Embryonic facial prominence (tissue), 1 donor: Measurements from ENCODE around the gene ZSCAN10.
"Not testable (repeated sequence)": the region's sequence is repeated elsewhere in the genome, so short reads cannot be mapped to it uniquely, and the experiment has no call there.

Experiments
- DNase-seq: peaks from one replicate; pipeline ENCODE4 v3.0.0-alpha.2; 2016; ENCODE audit errors: extremely low spot score

The ZSCAN10 gene

GRCh38 chr16:3098459-3099394 lies at the start of gene ZSCAN10:
ZSCAN10 (minus strand) TSS chr16:3099294; CDS start chr16:3092937, 6,357 bp downstream.
- no peak for DNase-seq

DNA sequence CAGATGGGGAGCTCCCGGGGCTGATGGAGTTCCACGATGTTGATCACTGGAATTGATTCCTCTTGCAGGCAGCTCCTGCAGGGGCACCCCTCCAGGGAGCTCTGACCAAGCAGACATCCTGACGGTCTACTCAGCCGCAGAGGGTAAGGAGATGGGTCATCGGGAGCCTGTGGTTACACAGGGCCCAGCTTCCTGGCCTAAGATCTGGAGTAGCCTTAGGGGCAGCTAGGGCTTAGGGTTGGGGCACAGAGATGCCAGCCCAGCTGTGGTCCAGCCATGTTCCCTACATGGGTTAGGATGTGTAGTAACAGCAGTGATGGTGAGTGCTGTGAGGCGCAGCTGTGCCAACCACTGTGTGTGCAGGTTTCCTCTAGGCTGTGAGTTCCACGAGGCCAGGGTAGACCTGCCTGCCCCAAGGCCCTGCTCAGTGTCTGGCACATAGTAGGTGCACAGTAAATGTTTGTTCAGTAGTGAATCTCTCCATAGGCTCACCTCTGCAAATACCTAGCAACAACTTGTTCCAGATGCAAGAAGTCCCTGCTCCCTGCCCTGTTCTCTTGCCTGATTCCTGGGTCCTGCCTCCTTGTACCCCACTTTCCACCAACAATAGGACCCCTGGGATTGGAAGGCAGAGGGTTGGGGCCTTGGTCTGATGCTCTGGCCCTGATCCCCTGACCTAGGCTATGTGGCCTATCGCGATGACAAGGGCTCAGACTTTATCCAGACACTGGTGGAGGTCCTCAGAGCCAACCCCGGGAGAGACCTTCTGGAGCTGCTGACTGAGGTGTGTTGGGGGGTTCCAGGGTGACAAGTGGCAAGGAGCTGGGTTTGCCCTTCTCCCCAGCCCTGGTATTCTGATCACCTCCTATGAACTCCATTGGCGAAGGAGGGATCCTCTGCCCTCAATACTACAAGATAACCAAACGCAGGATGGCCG lies 49.4 kb upstream of the ZSCAN10 start:
- DNase-seq = no peak

DNA sequence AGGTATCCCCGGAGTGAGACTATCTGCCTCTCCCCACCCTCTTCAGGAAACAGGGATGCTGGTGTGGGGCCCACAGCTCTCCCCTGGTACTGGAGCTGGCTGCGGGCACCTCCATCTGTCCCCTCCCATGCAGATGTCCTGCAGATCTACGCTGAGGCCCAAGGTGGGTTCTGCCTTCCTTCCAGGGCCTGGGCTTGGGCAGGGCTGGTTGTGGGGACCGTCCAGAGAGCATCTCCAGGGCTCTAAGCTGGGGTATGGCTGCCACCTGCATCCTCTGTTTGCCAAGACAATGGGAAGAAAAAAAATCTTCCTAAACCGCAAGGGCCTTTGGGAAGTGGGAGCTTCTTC lies 48.6 kb upstream of the ZSCAN10 start:
- DNase-seq = no peak

- no peak for DNase-seq
Observed at GRCh38 chr16:3147046-3147756, 48.1 kb upstream of the ZSCAN10 start.

DNA sequence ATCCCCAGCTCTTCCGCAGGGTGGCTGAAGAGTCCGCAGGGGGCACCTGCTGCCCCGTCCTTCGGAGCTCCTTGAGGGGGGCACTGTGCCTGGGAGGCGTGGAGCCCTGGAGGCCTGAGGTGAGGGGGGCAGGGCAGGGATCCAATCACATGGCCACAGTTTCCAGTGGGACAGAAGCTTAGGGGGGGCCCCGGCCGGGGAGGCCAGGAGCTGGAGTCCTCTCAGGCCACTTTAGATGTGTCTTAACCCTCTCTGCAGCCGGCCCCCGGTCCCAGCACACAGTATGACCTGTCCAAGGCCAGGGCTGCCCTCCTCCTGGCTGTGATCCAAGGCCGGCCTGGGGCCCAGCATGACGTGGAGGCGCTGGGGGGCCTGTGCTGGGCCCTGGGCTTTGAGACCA lies 46.6 kb upstream of the ZSCAN10 start:
- DNase-seq = no peak

- no peak for DNase-seq
Observed at GRCh38 chr16:3145151-3145550, 46.1 kb upstream of the ZSCAN10 start.

GRCh38 chr16:3144321-3144983 lies 45.4 kb upstream of the ZSCAN10 start:
- DNase-seq = no peak

- DNase-seq = no peak
Observed at GRCh38 chr16:3143598-3144320, 44.7 kb upstream of the ZSCAN10 start.

- DNase-seq = no peak
Observed at GRCh38 chr16:3143189-3143588, 44.1 kb upstream of the ZSCAN10 start.

DNA sequence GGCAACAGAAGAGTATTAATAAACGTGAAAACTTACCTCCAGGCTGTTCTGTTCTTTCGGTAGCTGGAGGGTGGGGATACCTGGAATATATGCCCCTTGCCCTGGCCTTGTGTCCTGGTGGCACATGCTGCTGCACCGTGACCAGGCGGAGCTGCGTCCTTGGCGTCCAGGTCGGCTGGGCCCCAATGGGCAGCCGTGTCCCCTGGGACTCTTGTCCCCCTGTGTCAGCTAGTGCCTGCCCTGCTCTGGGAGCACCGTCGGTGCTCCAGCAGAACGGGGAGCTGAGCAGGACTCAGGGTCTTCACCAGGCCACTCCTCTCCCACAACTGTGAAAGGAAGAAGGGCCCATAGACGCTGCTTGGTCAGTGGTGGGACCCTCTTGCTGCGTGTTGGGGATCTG lies 43.7 kb upstream of the ZSCAN10 start:
- no peak for DNase-seq

GRCh38 chr16:3142327-3142726 lies 43.2 kb upstream of the ZSCAN10 start:
- DNase-seq = no peak

DNA sequence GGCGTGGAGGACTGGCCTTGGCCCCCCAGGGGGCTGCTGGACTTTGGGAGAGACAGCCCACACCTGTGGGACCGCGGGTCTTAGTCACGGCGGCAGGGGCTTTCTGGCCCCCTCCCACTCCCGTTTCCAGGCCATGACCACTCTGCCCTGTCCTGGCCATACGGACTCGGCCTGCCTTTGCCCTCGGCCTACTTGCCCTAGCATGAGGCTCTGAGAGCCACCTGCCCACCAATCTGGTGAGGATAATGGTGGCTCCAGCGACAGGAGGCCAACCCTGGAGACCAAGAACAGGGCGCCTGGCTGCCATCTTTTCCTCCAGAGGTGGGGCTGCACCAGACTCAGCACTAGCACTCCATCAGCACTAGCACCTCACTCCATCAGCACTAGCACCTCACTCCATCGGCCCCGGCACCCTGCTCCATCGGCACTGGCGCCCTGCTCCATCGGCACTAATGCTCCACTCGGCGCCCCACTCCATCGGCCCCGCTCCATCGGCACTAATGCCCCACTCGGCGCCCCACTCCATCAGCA lies 42.8 kb upstream of the ZSCAN10 start:
- DNase-seq = no peak

DNA sequence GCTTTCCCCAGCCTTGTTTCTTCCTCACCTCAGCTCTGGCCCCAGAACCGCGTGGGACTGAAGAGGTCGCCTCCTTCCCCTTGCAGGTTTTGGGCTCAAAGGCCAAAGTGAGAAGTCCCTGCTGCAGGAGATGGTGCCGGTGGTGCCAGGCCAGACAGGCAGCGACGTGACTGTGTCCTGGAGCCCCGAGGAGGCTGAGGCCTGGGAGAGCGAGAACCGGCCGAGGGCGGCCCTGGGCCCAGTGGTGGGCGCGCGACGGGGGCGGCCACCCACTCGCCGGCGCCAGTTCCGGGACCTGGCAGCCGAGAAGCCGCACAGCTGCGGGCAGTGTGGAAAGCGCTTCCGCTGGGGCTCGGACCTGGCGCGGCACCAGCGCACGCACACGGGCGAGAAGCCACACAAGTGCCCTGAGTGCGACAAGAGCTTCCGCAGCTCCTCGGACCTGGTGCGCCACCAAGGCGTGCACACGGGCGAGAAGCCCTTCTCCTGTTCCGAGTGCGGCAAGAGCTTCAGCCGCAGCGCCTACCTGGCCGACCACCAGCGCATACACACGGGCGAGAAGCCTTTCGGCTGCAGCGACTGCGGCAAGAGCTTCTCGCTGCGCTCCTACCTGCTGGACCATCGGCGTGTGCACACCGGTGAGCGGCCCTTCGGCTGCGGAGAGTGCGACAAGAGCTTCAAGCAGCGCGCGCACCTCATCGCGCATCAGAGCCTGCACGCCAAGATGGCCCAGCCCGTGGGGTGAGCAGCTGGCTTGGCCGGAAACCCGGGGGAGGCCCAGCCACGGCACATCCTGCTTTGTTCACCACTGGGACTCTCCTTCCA lies 41.7 kb upstream of the ZSCAN10 start:
- no peak for DNase-seq

DNA sequence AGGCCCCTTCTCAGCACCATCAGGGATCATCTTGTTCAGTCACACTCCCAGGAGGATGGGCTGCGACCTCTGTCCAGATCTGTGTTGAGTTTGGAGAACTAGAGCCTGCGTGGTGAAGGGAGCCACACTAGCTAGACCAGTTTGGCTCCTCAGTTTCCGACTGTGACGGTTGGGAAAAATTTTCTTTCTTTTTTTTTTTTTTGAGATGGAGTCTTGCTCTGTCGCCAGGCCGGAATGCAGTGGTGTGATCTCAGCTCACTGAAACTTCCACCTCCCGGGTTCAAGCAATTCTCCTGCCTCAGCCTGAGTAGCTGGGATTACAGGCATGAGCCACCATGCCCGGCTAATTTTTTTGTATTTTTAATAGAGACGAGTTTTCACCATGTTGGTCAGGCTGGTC lies 40.5 kb upstream of the ZSCAN10 start:
- DNase-seq = not testable (repeated sequence)

DNA sequence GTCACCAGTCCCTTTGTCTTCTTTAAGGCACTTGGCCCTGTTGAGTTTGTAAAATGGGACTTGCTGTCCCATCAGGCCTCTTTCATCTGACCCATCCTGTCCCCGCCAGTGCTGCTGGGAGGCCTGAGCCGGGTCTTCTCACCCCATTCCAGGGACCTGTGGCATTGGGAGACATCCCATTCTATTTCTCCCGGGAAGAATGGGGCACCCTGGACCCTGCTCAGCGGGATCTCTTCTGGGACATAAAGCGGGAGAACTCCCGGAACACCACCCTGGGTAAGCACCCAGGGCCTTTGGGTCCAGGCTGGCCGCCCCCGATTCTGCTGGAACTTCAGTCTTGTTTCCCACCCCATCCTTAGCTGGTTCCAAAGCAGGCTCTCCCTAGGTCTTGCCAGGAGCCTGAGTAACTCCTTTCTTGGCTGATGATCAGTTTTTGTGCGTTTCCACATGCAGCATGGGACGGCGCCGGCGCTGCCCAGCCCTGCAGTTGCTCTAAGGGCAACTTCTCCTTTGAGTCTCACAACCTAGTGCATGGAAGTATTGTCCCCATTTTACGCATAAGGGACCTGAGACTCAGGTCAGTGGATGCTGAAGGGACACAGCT lies 39.8 kb upstream of the ZSCAN10 start:
- DNase-seq = no peak

DNA sequence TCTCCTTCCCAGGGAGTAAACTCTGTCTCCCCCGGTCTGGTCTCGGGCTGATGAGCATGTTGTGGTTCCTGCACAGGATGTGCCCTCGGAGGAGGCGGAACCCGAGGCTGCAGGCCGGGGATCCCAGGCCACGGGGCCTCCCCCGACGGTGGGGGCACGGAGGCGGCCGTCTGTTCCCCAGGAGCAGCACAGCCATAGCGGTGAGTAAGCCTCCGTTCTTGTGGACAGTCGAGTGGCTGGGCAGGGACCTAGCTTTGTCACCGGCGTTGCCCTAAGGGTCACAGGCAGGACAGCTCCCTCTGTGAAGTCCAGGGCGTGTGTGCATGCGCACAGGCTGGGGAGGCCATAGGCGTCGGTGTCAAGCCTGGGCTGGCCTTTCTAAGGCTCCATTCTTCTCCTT lies 39.2 kb upstream of the ZSCAN10 start:
- DNase-seq = no peak

- DNase-seq = no peak
Observed at GRCh38 chr16:3137267-3137666, 38.2 kb upstream of the ZSCAN10 start.

- DNase-seq = no peak
Observed at GRCh38 chr16:3135126-3135715, 36.1 kb upstream of the ZSCAN10 start.
